HUES48 (cell line): ENCODE data around the gene VGF.
"Not testable (repeated sequence)": the region's sequence is repeated elsewhere in the genome, so short reads cannot be mapped to it uniquely, and the experiment has no call there.

Experiments
- H3K27ac ChIP-seq: one replicate; pipeline ENCODE4 v1.7.0; 2013; ENCODE audit warnings: low read depth, low read length, inconsistent platforms
- H3K27me3 ChIP-seq: 2 replicates; pipeline ENCODE4 v1.6.1; 2013; ENCODE audit warnings: mild to moderate bottlenecking, low read length; ENCODE audit not compliant: control insufficient read depth, insufficient read depth
- H3K36me3 ChIP-seq: 2 replicates; pipeline ENCODE4 v1.6.1; 2013; ENCODE audit warnings: low read length; ENCODE audit not compliant: control insufficient read depth, insufficient read depth
- H3K4me1 ChIP-seq: 2 replicates; pipeline ENCODE4 v1.6.1; 2013; ENCODE audit warnings: mild to moderate bottlenecking, low read length; ENCODE audit not compliant: control insufficient read depth, insufficient read depth
- H3K4me3 ChIP-seq: 2 replicates; pipeline ENCODE4 v1.5.1; 2013; ENCODE audit warnings: mild to moderate bottlenecking, low read depth, low read length
- H3K9ac ChIP-seq: 2 replicates; pipeline ENCODE4 v1.6.1; 2013; ENCODE audit warnings: mild to moderate bottlenecking, low read depth, low read length, moderate library complexity
- H3K9me3 ChIP-seq: 2 replicates; pipeline ENCODE4 v1.6.1; 2013; ENCODE audit warnings: low read length; ENCODE audit not compliant: control insufficient read depth, insufficient read depth

VGF gene

GRCh38 chr7:101132626-101133600 is 32.5 kb downstream of the VGF start:
- not testable (repeated sequence) for H3K27ac ChIP-seq
- H3K4me1 ChIP-seq: peaks cover 15% of the 10 kb centered on the region

GRCh38 chr7:101129603-101130117 is 35.7 kb downstream of the VGF start:
- Histone ChIP-seq H3K9ac (no peak overlapping the region), H3K4me3 (no peak overlapping the region), H3K36me3 (no peaks in the 10 kb centered on the region), H3K27ac (no peak overlapping the region), H3K27me3 (no peaks in the 10 kb centered on the region), H3K9me3 (no peaks in the 10 kb centered on the region), H3K4me1 (peaks cover 25% of the 10 kb centered on the region)

More at GRCh38 chr7:101132626-101133600, 32.5 kb downstream of the VGF start:
- not testable (repeated sequence) for H3K4me3 ChIP-seq, H3K36me3 ChIP-seq, H3K9me3 ChIP-seq, H3K27me3 ChIP-seq, H3K9ac ChIP-seq

GRCh38 chr7:101128040-101128834 is 37.1 kb downstream of the VGF start:
- Histone ChIP-seq H3K4me3 (no peak overlapping the region), H3K9ac (no peak overlapping the region), H3K9me3 (no peaks in the 10 kb centered on the region), H3K4me1 (peaks cover 13% of the 10 kb centered on the region), H3K36me3 (no peaks in the 10 kb centered on the region), H3K27me3 (no peaks in the 10 kb centered on the region), H3K27ac (no peak overlapping the region)

- no peaks in the 10 kb centered on the region for H3K27me3 ChIP-seq
- H3K4me3 ChIP-seq: 0 out of 2 replicates have a peak overlapping the region, but pooled peaks have one; percentile 12
Measured at GRCh38 chr7:101127460-101128039, 37.8 kb downstream of the VGF start.

GRCh38 chr7:101126651-101127459 is 38.5 kb downstream of the VGF start, which contains the start of gene SERPINE1:
Gene SERPINE1, plus strand, starts transcription at chr7:101127104. Its CDS starts 1,290 bp downstream, at chr7:101128394.
- H3K9ac ChIP-seq: no peak within 1 kb of the TSS
- no peaks in the 10 kb centered on the region for H3K27me3 ChIP-seq
- no peaks in the 10 kb centered on the region for H3K36me3 ChIP-seq
- H3K4me3 ChIP-seq: 0 out of 2 replicates have a peak within 1 kb of the TSS, but pooled peaks have one; percentile 12
- peak within 1 kb of the TSS; percentile 11 for H3K27ac ChIP-seq
- peaks cover 23% of the 10 kb centered on the region for H3K4me1 ChIP-seq
- H3K9me3 ChIP-seq: no peaks in the 10 kb centered on the region

More at GRCh38 chr7:101127460-101128039, 37.8 kb downstream of the VGF start:
- no peak overlapping the region for H3K9ac ChIP-seq
- no peaks in the 10 kb centered on the region for H3K9me3 ChIP-seq
- peaks cover 16% of the 10 kb centered on the region for H3K4me1 ChIP-seq
- no peaks in the 10 kb centered on the region for H3K36me3 ChIP-seq
- H3K27ac ChIP-seq: no peak overlapping the region

- Histone ChIP-seq H3K9ac (no peak overlapping the region), H3K27me3 (no peaks in the 10 kb centered on the region), H3K4me1 (peaks cover 24% of the 10 kb centered on the region), H3K9me3 (no peaks in the 10 kb centered on the region), H3K4me3 (no peak overlapping the region), H3K36me3 (no peaks in the 10 kb centered on the region), H3K27ac (no peak overlapping the region)
Measured at GRCh38 chr7:101125989-101126650, 39.2 kb downstream of the VGF start.

- Histone ChIP-seq H3K27ac (peak overlapping the region; percentile 50), H3K27me3 (no peaks in the 10 kb centered on the region), H3K36me3 (no peaks in the 10 kb centered on the region), H3K4me1 (peaks cover 24% of the 10 kb centered on the region), H3K9ac (no peak overlapping the region), H3K4me3 (no peak overlapping the region), H3K9me3 (no peaks in the 10 kb centered on the region)
Measured at GRCh38 chr7:101124376-101125056, 40.9 kb downstream of the VGF start.

GRCh38 chr7:101123703-101124068 is 41.7 kb downstream of the VGF start:
- no peak overlapping the region for H3K27ac ChIP-seq

GRCh38 chr7:101122933-101123702 is 42.3 kb downstream of the VGF start:
- Histone ChIP-seq H3K36me3 (no peaks in the 10 kb centered on the region), H3K4me3 (no peak overlapping the region), H3K9me3 (no peaks in the 10 kb centered on the region), H3K4me1 (peaks cover 24% of the 10 kb centered on the region), H3K9ac (no peak overlapping the region), H3K27ac (no peak overlapping the region), H3K27me3 (no peaks in the 10 kb centered on the region)

More at GRCh38 chr7:101123703-101124068, 41.7 kb downstream of the VGF start:
- Histone ChIP-seq H3K9me3 (no peaks in the 10 kb centered on the region), H3K36me3 (no peaks in the 10 kb centered on the region), H3K9ac (no peak overlapping the region), H3K27me3 (no peaks in the 10 kb centered on the region), H3K4me3 (no peak overlapping the region), H3K4me1 (peaks cover 24% of the 10 kb centered on the region)
